ENCODE data around the gene MGAT4B.

DNA sequence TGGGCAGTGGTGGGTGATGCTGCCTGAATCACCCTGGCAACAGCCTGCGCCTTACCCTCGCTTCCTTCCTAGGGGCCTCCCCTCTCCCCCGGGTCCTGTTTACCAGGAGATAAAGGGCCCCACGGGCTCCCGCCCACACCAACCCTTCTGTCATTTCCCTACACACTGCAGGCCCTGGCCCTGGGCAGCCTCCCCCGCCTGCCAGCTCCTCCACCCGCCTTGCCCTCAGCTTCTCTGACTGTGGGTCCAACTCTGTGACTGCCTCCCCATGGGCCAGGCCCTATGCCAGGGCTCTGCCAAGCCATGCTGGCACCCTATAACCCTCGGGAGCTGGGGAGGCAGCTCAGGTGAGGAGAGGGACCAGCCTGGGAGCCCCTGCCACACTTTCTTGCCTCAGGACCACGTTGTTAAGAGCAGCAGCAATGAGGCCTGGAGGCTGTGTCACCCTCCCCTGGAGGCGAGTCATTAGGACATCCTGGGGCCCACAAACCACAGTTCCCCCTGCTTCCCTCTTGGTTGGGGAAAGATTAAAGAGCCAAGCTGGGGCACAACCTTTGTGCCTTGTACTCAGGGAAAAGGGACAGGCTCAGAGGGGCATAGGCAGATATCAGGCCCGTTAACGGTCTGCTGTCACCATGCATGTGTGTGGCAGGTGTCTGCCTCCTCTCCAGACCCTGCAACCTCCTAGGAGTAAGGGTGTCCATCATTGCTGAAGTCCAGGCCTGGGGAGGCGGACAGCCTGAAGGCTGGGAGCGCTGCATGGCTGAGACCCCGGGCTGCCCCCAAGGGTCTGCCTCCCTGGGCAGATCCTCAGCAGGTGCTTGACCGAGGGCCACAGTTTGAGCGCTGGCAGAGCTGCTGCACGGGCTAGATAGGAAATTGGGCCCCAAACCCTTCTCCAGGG is 2.8 kb downstream of the MGAT4B start:
- TF ChIP-seq, protein P1, sequence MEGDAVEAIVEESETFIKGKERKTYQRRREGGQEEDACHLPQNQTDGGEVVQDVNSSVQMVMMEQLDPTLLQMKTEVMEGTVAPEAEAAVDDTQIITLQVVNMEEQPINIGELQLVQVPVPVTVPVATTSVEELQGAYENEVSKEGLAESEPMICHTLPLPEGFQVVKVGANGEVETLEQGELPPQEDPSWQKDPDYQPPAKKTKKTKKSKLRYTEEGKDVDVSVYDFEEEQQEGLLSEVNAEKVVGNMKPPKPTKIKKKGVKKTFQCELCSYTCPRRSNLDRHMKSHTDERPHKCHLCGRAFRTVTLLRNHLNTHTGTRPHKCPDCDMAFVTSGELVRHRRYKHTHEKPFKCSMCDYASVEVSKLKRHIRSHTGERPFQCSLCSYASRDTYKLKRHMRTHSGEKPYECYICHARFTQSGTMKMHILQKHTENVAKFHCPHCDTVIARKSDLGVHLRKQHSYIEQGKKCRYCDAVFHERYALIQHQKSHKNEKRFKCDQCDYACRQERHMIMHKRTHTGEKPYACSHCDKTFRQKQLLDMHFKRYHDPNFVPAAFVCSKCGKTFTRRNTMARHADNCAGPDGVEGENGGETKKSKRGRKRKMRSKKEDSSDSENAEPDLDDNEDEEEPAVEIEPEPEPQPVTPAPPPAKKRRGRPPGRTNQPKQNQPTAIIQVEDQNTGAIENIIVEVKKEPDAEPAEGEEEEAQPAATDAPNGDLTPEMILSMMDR (IDR thresholded peaks at IDR 0.05): no peak
- no peak for TF ChIP-seq POLR2AphosphoS5 (IDR thresholded peaks at IDR 0.05)
- TF ChIP-seq EP300 (IDR thresholded peaks at IDR 0.05): no peak
- no peak for TF ChIP-seq POLR2A (IDR thresholded peaks at IDR 0.05)

All from sigmoid colon (tissue), 4 donors.